HG03442 (cell line): ENCODE results near the gene CDYL2.

Experiments used
- ATAC-seq: cut with Tn5 transposase; IDR thresholded peaks from one replicate; pipeline ENCODE4 v1.9.1; 2021; ENCODE audit warnings: mild to moderate bottlenecking, moderate library complexity; ENCODE audit not compliant: unreplicated experiment

The CDYL2 gene

DNA sequence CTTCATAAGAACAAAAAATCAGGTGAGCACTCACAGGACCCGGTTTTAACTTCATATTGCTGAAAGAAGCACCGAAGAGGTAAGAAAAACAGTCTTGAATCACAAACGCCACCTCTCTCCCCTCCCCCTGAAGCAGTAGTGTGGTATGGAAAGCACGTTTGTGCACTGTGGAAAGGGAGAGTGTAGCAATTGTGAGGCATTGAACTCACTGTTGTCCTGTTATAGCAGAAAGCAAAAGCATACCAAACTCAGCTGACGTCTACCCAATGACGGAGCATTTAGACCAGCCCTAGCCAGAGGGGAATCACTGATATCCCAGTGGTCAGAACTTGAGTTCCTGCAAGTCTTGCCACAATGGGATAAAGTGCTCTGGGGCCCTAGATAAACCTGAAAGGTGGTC lies 164.8 kb downstream of the CDYL2 start:
- no peak for ATAC-seq

DNA sequence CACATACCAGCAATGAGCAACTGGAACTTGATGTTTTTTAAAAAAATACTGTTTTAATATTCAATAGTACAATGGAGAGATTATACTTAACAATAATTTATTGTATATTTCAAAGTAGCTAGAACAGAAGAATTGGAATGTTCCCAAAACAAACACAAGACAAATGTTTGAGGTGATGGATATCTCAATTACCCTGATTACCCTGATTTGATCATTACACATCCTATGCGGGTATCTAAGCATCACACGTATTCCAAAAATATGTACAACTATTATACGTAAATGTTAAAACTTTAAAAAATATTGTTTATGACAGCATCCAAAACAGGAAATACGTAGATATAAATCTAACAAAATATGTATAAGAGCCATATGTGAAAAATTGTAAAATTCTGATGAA lies 166.8 kb downstream of the CDYL2 start:
- no peak for ATAC-seq

DNA sequence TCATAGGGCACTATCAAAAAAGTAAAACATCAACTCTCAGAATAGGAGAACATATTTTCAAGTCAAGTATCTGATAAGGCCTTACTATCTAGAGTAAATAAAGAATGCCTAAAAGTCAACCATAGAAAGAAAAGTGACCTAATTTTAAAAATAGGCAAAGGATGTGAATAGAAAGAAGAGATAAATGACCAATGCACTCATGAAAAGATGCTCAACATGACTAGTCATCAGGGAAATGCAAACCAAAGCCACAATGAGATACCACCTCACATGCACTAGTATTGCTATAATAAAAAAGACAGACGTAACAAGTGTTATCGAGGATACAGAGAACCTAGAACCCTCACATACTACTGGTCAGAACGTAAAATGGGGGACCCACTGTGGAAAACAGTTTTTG lies 172.8 kb downstream of the CDYL2 start:
- ATAC-seq: no peak

DNA sequence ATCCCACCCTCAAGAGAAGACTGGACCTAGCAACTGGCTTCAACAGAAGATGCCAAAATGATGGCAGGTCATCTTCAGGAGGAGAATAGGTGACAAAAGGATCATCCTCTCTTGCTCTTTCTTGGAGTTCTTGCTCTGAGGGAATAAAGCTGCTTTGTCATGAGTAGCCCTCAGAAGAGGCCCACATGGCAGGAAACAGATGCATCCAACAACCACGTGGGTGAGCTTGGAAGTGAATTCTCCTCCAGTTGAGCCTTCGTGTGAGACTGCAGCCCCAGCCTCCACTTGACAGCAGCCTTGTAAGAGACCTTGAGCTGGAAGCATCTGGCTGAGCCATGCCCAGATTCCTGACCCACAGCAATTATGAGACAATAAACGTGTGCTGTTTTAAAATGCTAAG lies 176.1 kb downstream of the CDYL2 start:
- no peak for ATAC-seq

GRCh38 chr16:80627108-80627507 lies 177.3 kb downstream of the CDYL2 start:
- peak; percentile 95 for ATAC-seq

DNA sequence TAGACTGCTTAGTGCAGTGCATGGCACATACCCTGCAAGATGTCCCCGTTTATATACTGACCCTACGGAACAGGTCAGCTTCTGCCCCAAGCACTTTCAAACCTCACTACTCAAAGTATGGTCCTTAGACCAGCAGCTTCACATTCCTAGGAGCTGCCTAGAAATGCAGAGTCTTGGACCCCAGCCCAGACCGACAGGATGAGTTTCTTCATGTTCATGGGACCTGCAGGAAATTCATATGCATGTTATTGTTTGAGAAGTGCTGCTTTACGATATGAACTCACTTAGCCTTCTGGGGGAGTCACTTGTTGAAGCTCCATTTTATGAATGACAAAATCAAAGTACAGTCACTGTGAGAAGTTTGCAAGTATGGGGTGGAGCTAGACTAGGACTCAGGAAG lies 181.0 kb downstream of the CDYL2 start:
- ATAC-seq: no peak

DNA sequence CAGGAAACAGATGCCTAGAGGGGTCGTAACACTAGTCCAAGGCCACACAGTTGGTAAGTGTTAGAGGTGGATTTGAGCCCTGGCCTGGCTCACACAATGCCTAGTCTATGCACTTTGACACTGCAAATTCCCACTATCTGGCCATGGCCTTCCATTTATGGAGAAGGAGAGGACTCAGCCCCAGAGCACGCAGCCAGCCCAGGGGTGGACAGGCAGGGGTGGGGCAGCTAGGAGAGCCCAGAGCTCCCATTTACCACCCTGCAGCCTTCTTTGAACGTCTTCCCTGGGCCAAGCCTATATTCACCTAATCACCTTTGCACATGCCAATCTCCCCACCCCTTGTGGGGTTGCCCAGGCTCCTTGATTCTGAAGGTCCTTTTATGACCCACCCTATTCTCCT lies 182.4 kb downstream of the CDYL2 start:
- no peak for ATAC-seq

GRCh38 chr16:80620736-80621605 lies 183.4 kb downstream of the CDYL2 start:
- ATAC-seq: no peak

GRCh38 chr16:80619824-80620223 lies 184.6 kb downstream of the CDYL2 start:
- ATAC-seq: no peak

GRCh38 chr16:80618862-80619648 lies 185.3 kb downstream of the CDYL2 start:
- no peak for ATAC-seq

GRCh38 chr16:80616362-80616761 lies 188.0 kb downstream of the CDYL2 start:
- no peak for ATAC-seq

DNA sequence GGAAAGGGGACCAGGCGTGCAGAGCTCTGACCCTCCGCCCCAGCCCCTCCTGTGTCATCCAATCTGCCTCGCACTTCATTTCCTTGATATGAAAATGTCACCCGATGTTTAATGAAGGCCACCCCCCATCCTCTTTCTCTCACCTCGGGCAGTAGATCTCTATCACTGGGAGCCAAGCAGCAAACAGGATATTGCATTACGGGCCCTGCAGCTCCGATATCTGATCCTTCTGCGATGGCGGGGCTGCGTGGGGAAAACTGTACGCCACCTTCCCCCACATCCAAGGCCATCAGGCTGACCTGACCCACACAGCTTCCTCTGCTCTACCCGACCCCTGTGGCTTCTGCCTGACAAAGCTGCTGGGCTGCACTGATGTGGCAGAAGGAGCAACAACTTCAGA lies 188.7 kb downstream of the CDYL2 start:
- ATAC-seq: no peak

GRCh38 chr16:80614908-80615671 lies 189.3 kb downstream of the CDYL2 start:
- no peak for ATAC-seq

GRCh38 chr16:80612461-80613017 lies 191.9 kb downstream of the CDYL2 start:
- ATAC-seq: no peak

DNA sequence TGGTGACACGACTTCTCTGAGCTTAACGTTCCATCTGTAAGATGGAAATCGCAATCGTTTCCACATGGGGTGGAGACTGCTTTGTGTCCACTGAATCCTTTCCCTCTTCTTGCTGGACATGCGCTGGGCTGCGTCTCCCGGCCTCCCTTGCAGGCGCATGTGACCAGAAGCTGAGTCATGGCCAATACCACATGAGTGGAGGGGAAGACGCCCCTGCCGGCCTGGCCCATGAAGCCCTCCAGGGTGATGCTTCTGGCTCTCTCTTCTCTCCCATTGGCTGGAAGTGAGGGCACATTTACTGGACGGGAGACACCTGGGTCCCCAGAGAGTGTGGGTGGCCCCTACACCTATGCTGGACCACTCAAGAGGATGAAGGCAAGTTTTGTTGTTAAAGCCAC lies 192.5 kb downstream of the CDYL2 start:
- ATAC-seq: no peak

DNA sequence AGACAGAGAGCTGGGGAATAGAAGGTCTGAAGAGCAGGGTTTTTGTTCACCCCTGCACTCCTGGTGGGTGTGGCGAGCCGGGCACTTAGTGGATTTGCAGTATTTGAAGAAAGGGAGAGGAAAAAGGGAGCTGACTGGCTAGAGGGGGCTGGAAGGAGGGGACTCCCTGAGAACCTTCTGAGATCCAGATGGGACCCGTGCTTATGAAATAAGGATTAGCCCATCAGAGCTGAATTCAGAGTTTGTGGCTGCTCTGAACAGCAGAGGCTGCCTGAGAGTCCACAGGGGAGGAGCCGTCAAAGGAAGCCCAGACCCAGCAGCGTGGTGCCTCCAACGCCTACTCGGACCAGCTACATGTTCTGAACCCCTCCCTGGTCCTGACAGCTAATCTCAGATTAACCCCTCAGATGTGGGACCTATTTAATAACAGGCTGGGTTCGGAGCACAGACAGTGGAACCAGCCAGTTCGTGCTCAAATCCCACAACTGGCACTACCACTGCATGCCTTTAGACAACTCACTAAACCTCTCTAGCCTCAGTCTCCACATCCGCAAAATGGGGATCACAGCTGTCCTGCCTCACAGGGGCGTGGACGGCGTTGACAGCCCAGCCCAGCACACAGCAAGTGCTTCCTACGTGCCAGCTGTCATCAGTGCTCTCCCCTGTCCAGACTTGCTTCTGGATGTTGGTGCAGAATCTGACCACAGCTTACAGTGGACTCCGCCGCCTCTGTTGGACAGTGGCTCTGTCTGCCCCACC lies 193.0 kb downstream of the CDYL2 start:
- no peak for ATAC-seq

GRCh38 chr16:80610481-80611156 lies 193.8 kb downstream of the CDYL2 start:
- no peak for ATAC-seq

DNA sequence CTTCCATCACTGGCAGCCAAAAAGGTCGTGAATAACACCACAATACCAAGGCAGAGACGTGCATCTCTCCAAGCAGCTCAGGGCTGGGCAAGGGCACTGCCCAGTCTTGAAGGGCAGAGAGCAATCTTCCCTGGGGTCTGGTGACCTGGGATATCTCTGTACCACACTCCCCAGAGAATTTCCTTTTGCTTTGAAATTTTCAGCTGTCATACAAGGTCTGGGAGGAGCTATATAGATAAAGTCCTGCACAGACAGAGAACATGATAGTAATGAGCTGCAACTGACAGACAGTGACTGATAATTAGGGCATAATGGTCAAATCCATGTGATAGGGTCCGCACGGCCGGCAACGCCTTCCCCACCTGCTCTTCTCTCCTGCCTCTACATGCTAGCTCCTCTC lies 195.5 kb downstream of the CDYL2 start:
- ATAC-seq: no peak

DNA sequence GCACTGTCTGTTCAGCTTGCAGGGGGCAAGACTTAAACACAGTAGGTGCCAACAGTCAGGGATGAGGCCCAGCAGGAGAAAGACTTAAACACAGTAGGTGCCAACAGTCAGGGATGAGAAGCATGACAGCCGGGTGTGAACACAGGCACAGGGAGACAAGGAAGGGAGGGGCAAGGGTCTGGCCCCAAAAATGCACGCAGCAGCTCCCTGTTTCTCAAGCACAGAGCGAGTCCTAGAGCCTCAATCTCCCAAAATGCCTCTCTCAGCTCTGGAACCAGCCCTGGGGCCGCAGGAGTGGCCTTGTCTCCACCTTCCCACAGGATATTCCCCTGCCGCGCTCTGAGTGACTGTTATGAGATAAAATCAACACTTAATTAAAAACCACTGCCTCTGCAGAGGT lies 197.2 kb downstream of the CDYL2 start:
- no peak for ATAC-seq

- ATAC-seq: no peak
Measured at GRCh38 chr16:80606221-80606766, 198.1 kb downstream of the CDYL2 start.
